ENCODE measurements around the gene CST8.

DNA sequence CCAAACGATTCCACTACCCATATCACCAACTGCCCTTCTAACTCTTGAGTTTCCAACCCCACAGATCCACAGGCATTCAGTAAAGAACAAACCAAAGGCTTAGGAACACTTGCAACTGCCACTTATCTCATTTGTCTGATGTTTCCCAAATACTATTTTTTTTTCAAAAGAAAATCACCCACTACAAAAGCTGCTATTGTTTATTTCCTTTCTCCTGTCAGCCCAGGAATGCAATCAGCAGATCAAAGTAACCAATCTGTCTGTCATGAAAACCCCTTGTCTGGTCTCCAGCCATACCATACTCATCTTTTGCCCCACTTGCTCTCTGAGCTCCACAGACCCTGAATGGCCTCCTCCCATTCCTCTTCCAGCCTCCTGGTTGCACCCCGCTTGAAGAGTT is 8.8 kb upstream of the CST8 start:
- TF ChIP-seq, protein P1, sequence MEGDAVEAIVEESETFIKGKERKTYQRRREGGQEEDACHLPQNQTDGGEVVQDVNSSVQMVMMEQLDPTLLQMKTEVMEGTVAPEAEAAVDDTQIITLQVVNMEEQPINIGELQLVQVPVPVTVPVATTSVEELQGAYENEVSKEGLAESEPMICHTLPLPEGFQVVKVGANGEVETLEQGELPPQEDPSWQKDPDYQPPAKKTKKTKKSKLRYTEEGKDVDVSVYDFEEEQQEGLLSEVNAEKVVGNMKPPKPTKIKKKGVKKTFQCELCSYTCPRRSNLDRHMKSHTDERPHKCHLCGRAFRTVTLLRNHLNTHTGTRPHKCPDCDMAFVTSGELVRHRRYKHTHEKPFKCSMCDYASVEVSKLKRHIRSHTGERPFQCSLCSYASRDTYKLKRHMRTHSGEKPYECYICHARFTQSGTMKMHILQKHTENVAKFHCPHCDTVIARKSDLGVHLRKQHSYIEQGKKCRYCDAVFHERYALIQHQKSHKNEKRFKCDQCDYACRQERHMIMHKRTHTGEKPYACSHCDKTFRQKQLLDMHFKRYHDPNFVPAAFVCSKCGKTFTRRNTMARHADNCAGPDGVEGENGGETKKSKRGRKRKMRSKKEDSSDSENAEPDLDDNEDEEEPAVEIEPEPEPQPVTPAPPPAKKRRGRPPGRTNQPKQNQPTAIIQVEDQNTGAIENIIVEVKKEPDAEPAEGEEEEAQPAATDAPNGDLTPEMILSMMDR (conservative IDR thresholded peaks at IDR 0.05) = no peak
- TF ChIP-seq ZFX (IDR thresholded peaks at IDR 0.05) = no peak

All from C4-2B (cell line).